Right ventricle myocardium inferior (tissue), 1 donor: ENCODE measurements around the gene SLC35A5. TPM values are rescaled to one million over a fixed set of nuclear protein-coding genes. Genes with fewer than 3 reads are reported as not detected.
"Not testable (repeated sequence)": the region's sequence is repeated elsewhere in the genome, so short reads cannot be mapped to it uniquely, and the experiment has no call there.

Source experiments
- ATAC-seq: fragments of 200-7000 bp; cut with Tn5 transposase; one replicate; pipeline ENCODE4 v1.9.1; 2020; ENCODE audit warnings: mild to moderate bottlenecking, moderate library complexity
- DNase-seq: peaks from one replicate; pipeline ENCODE4 v3.0.0; 2021; ENCODE audit errors: missing footprints
- intact Hi-C: fragments of 100-400 bp; cut with DNase I; formaldehyde crosslinking; loops from one replicate; pipeline ENCODE4 v1.11.0; 2022
- total RNA-seq: library from RNA; stranded (reverse); fragmentation: NEBNext Ultra II Directional; extraction: Animal tissue kit (Norgen Biotek cat#: 25700); gene quantifications from one replicate; pipeline ENCODE4 v1.2.1, GENCODE V29; 2021
- donor health status: DM: no; HTN: yes; CAD: no; lungs with severe emphysema.

Gene SLC35A5
- total RNA-seq, 1 donor from 2014 or later = 14.6 TPM

- intact Hi-C loops = loop anchor here (10.0 kb wide), 1 partner anchor 430 kb away; the partner anchor contains the start of gene GTPBP8
- not testable (repeated sequence) for DNase-seq, ATAC-seq
These were observed 2.5 kb downstream of the SLC35A5 start for GRCh38 chr3:112564247-112564939.

- no peak for ATAC-seq
- intact Hi-C loops = loop anchor here (10.0 kb wide), 1 partner anchor 430 kb away; the partner anchor contains the start of gene GTPBP8
- DNase-seq = no peak
These were observed 3.1 kb downstream of the SLC35A5 start for GRCh38 chr3:112564940-112565305.

- intact Hi-C loops = loop anchor here (10.0 kb wide), 1 partner anchor 426 kb away; the partner anchor contains the start of gene GTPBP8
- ATAC-seq (no peak), DNase-seq (no peak)
These were observed 6.8 kb downstream of the SLC35A5 start for GRCh38 chr3:112568642-112569041.

- DNase-seq (no peak), ATAC-seq (no peak)
- intact Hi-C loops = loop anchor here (10.0 kb wide), 1 partner anchor 426 kb away; the partner anchor contains the start of gene GTPBP8
These were observed 7.4 kb downstream of the SLC35A5 start for GRCh38 chr3:112569265-112569664.

GRCh38 chr3:112572701-112573100 lies 10.9 kb downstream of the SLC35A5 start:
- intact Hi-C loops = no loop called here
- no peak for DNase-seq
- ATAC-seq = no peak

GRCh38 chr3:112579232-112579631 lies 17.4 kb downstream of the SLC35A5 start:
- no peak for ATAC-seq
- DNase-seq = no peak
- intact Hi-C loops = no loop called here

- DNase-seq (no peak), ATAC-seq (no peak)
- intact Hi-C loops = loop anchor here (5.0 kb wide), 1 partner anchor 58 kb away; no protein-coding TSS in a partner anchor
These were observed 17.9 kb downstream of the SLC35A5 start for GRCh38 chr3:112579697-112580096.

GRCh38 chr3:112582244-112582874 lies 20.5 kb downstream of the SLC35A5 start:
- no peak for DNase-seq

GRCh38 chr3:112583105-112583504 lies 21.3 kb downstream of the SLC35A5 start:
- intact Hi-C loops = loop anchor here (2.0 to 5.0 kb wide), 2 partner anchors 54 to 400 kb away; no protein-coding TSS in a partner anchor
- ATAC-seq = no peak
- DNase-seq = no peak

More at GRCh38 chr3:112582244-112582874, 20.5 kb downstream of the SLC35A5 start:
- intact Hi-C loops = loop anchor here (2.0 to 5.0 kb wide), 2 partner anchors 55 to 400 kb away; no protein-coding TSS in a partner anchor
- no peak for ATAC-seq

- DNase-seq = no peak
- intact Hi-C loops = no loop called here
- ATAC-seq = no peak
These were observed 23.9 kb downstream of the SLC35A5 start for GRCh38 chr3:112585782-112586181.

- DNase-seq (no peak), ATAC-seq (no peak)
- intact Hi-C loops = no loop called here
These were observed 25.5 kb downstream of the SLC35A5 start for GRCh38 chr3:112587336-112587735.

GRCh38 chr3:112593258-112593657 lies 31.4 kb downstream of the SLC35A5 start:
- intact Hi-C loops = no loop called here
- DNase-seq (no peak), ATAC-seq (no peak)

GRCh38 chr3:112594856-112595255 lies 33.0 kb downstream of the SLC35A5 start:
- DNase-seq = no peak
- ATAC-seq = no peak
- intact Hi-C loops = no loop called here

GRCh38 chr3:112597945-112598344 lies 36.1 kb downstream of the SLC35A5 start:
- DNase-seq (no peak), ATAC-seq (no peak)
- intact Hi-C loops = no loop called here

GRCh38 chr3:112598731-112599130 lies 36.9 kb downstream of the SLC35A5 start:
- intact Hi-C loops = no loop called here

GRCh38 chr3:112602217-112602838 lies 40.5 kb downstream of the SLC35A5 start:
- intact Hi-C loops = no loop called here
- DNase-seq = no peak
- no peak for ATAC-seq

More at GRCh38 chr3:112598731-112599130, 36.9 kb downstream of the SLC35A5 start:
- no peak for DNase-seq
- ATAC-seq = no peak

- DNase-seq (no peak), ATAC-seq (no peak)
- intact Hi-C loops = no loop called here
These were observed 42.7 kb downstream of the SLC35A5 start for GRCh38 chr3:112604536-112604935.

- intact Hi-C loops = no loop called here
- no peak for DNase-seq
- ATAC-seq = no peak
These were observed 43.4 kb downstream of the SLC35A5 start for GRCh38 chr3:112605285-112605684.

GRCh38 chr3:112606098-112606497 lies 44.3 kb downstream of the SLC35A5 start:
- ATAC-seq (no peak), DNase-seq (no peak)
- intact Hi-C loops = no loop called here
